ENCODE data around the gene RGS4. TPM values are rescaled to one million over a fixed set of nuclear protein-coding genes. Genes with fewer than 3 reads are reported as not detected.

Gene RGS4
- total and polyA plus RNA-seq, 2 of the 13 experiments (the other 11 are each of a cell fraction or from before 2014, with no cell fraction given): not detected

GRCh38 chr1:163035446-163036249 lies 33.5 kb upstream of the RGS4 start:
- TF ChIP-seq NAIF1 (CRISPR knock-in tag; IDR thresholded peaks at IDR 0.05; ENCODE audit: borderline replicate concordance) (no peak), ZFX (CRISPR knock-in tag; IDR thresholded peaks at IDR 0.05; ENCODE audit: low read depth) (no peak), ZNF772 (CRISPR knock-in tag; IDR thresholded peaks at IDR 0.05) (no peak), CERS6 (CRISPR knock-in tag; IDR thresholded peaks at IDR 0.05) (no peak), NFYB (CRISPR knock-in tag; IDR thresholded peaks at IDR 0.05) (no peak), PTBP1 (IDR thresholded peaks at IDR 0.05; ENCODE audit: low read depth, low read length, poor library complexity, severe bottlenecking) (no peak), ZNF367 (CRISPR knock-in tag; IDR thresholded peaks at IDR 0.05; ENCODE audit: borderline replicate concordance) (no peak), MEIS1 (CRISPR knock-in tag; IDR thresholded peaks at IDR 0.05; ENCODE audit: borderline replicate concordance) (no peak), YY1 (IDR thresholded peaks at IDR 0.05; ENCODE audit: insufficient read depth, insufficient replicate concordance, low read depth, low read length) (no peak), IKZF4 (CRISPR knock-in tag; IDR thresholded peaks at IDR 0.05; ENCODE audit: borderline replicate concordance, low read depth, not compliant biosample characterization) (no peak), CENPX (CRISPR knock-in tag; IDR thresholded peaks at IDR 0.05) (no peak), ZNF670 (CRISPR knock-in tag; IDR thresholded peaks at IDR 0.05; ENCODE audit: borderline replicate concordance) (no peak), ZBTB1 (CRISPR knock-in tag; IDR thresholded peaks at IDR 0.05; ENCODE audit: borderline replicate concordance) (no peak), KIAA2018 (CRISPR knock-in tag; IDR thresholded peaks at IDR 0.05; ENCODE audit: borderline replicate concordance) (no peak), KLF15 (CRISPR knock-in tag; IDR thresholded peaks at IDR 0.05; ENCODE audit: borderline replicate concordance) (no peak)
- Histone ChIP-seq H4K20me1 (ENCODE audit: insufficient read depth, low read length) (no peaks in the 10 kb centered on the region), H3K27me3 (ENCODE audit: control insufficient read depth in 1 of 2, insufficient read depth in 2 of 2, low read length in 2 of 2) (no peaks in the 10 kb centered on the region), H3K36me3 (replicated peaks in 1 of 2; ENCODE audit: control insufficient read depth in 1 of 2, insufficient read depth in 2 of 2, low read length in 2 of 2) (no peaks in the 10 kb centered on the region), H3K9ac (ENCODE audit: insufficient read depth, low read depth, low read length) (no peak overlapping the region), H3K27ac (ENCODE audit: extremely low read length, insufficient read depth, low read length) (no peak overlapping the region), H3K4me3 (replicated peaks in 1 of 3; ENCODE audit: insufficient read depth in 1 of 3, low read depth in 2 of 3, low read length in 3 of 3) (no peak overlapping the region), H3K4me2 (ENCODE audit: low read depth, low read length) (no peak overlapping the region), H2AFZ (ENCODE audit: low read length) (no peak overlapping the region), H3K9me3 (ENCODE audit: low read length) (no peaks in the 10 kb centered on the region), H3K79me2 (ENCODE audit: insufficient read depth, low read length) (no peaks in the 10 kb centered on the region), H3K4me1 (ENCODE audit: insufficient read depth, low read length) (no peaks in the 10 kb centered on the region)
- FAIRE-seq (no peak), ATAC-seq (no peak), DNase-seq (ENCODE audit: low spot score) (no peak)
- intact Hi-C loops (cut with micrococcal nuclease; ENCODE audit: unreplicated experiment): no loop called here
- 12% methylated on average over 3 of the region's 3 CpGs for WGBS (ENCODE audit: low lambda C conversion rate)
- in situ Hi-C loops (cut with HindIII; ENCODE audit: extremely low pct_ligation_motif_present, low pct_unique_long_range_greater_than_20kb): no loop called here
- no TSS peak for BruUV-seq (replicated peaks)
- POLR2A ChIA-PET: no interaction called here
- CTCF ChIA-PET (ENCODE audit: low intra/inter-chr PET ratio, low total read pairs): no interaction called here

Data from HepG2 (cell line).